Measurements from ENCODE around the gene NCAM1. TPM values are rescaled to one million over a fixed set of nuclear protein-coding genes. Genes with fewer than 3 reads are reported as not detected.
A peak's percentile ranks its signal among the peaks of the same experiment; 100 is the strongest.

NCAM1 gene
- total RNA-seq, 1 experiment from 2014 or later, result 0.22 TPM

DNA sequence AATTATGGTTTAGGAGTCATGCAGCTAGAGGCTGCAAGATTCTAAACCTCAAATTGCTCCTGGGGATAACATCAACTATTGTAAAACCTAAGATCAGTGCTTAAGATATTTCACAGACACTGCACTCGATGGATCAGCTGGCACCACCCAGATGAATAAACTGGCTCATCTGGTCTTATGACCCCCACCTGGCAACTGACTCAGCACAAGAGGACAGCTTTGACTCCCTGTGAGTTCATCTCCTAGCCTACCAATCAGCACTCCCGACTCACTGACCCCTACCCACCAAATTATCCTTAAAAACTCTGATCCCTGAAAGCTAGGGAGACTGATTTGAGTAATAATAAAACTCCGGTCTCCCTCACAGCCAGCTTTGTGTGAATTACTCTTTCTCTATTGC lies 352.4 kb downstream of the NCAM1 start:
- peak overlapping the region; percentile 75 for H2AFZ ChIP-seq (ENCODE audit: low read depth, low read length, poor library complexity, severe bottlenecking)
- no peaks in the 10 kb centered on the region for H3K9me2 ChIP-seq (ENCODE audit: insufficient read depth)
- no peaks in the 10 kb centered on the region for H4K20me1 ChIP-seq (ENCODE audit: insufficient read depth)
- no peak for TF ChIP-seq JUND (IDR thresholded peaks at IDR 0.05)
- TF ChIP-seq, protein P1, sequence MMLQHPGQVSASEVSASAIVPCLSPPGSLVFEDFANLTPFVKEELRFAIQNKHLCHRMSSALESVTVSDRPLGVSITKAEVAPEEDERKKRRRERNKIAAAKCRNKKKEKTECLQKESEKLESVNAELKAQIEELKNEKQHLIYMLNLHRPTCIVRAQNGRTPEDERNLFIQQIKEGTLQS (IDR thresholded peaks at IDR 0.05), result no peak
- no peak for TF ChIP-seq POLR2A (IDR thresholded peaks at IDR 0.05; ENCODE audit: borderline replicate concordance, extremely low read depth, insufficient read depth, insufficient read length)
- intact Hi-C loops (cut with micrococcal nuclease), result loop anchor here (10.0 kb wide), 1 partner anchor 561 kb away; the partner anchor contains the start of gene USP28
- H3K4me2 ChIP-seq (ENCODE audit: low read length), result peak overlapping the region; percentile 89
- H3K27ac ChIP-seq (ENCODE audit: low read depth, low read length), result no peak overlapping the region
- no TSS peak for BruUV-seq (replicated peaks)
- no peaks in the 10 kb centered on the region for H3K9me3 ChIP-seq (ENCODE audit: control insufficient read depth in 1 of 2, insufficient read depth in 1 of 2, low read depth in 1 of 2, low read length in 2 of 2)
- RAD21 ChIA-PET (ENCODE audit: low non-redundant PET in 1 of 2, low total read pairs in 2 of 2, uncharacterized antibody in 2 of 2, unreplicated experiment in 2 of 2), result no interaction called here
- no peaks in the 10 kb centered on the region for H3K79me2 ChIP-seq (ENCODE audit: insufficient read depth, low read length)
- H3K9ac ChIP-seq (ENCODE audit: low read length), result no peak overlapping the region; the same call in 1 of the 2 replicates
- DNase-seq (ENCODE audit: low read depth, low spot score) (no peak), ATAC-seq (no peak)
- POLR2A ChIA-PET, result no interaction called here
- H3K36me3 ChIP-seq (ENCODE audit: control insufficient read depth in 1 of 2, insufficient read depth in 2 of 2, low read length in 2 of 2), result no peaks in the 10 kb centered on the region
- CTCF ChIA-PET, result interaction anchor here (1.0 to 2.3 kb wide), 5 partner anchors 8 to 417 kb away, joined by 3 to 7 read pairs (median 4); no protein-coding TSS in a partner anchor
- peak overlapping the region in 1 of 2 experiments; percentile 82; a peak in 2 of 4 replicates for H3K4me3 ChIP-seq (replicated peaks in 1 of 2; ENCODE audit: low read depth in 1 of 2, low read length in 2 of 2)
- peaks cover 1% of the 10 kb centered on the region; the same call in 1 of the 2 replicates for H3K27me3 ChIP-seq (ENCODE audit: insufficient read depth, low read length)
- H3K4me1 ChIP-seq (ENCODE audit: control insufficient read depth in 1 of 2, insufficient read depth in 2 of 2, low read length in 2 of 2), result peaks cover 8 to 15% of the 10 kb centered on the region in 2 experiments; a peak in 3 of 4 replicates

DNA sequence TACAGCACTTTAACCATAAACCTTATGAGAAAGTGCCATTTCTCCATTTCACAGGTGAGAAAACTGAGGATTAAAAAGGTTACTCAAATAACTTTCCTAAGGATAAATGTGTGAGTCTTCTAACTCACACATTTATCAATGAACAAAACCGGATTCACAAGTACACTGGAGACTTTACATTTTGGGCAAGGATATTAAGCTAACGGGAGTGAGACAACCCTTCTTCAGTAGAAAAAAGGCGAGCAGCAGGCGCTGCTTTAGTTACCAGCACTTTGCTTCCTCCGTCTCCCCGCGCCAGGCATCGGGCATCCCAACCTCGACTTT lies 352.8 kb downstream of the NCAM1 start:
- BruUV-seq (replicated peaks), result no TSS peak
- ATAC-seq (no peak), DNase-seq (ENCODE audit: low read depth, low spot score) (no peak)
- Histone ChIP-seq H4K20me1 (ENCODE audit: insufficient read depth) (no peaks in the 10 kb centered on the region), H3K27ac (ENCODE audit: low read depth, low read length) (no peak overlapping the region), H3K4me3 (replicated peaks in 1 of 2; ENCODE audit: low read depth in 1 of 2, low read length in 2 of 2) (peak overlapping the region; percentile 24 to 82), H3K9me2 (ENCODE audit: insufficient read depth) (no peaks in the 10 kb centered on the region), H3K36me3 (ENCODE audit: control insufficient read depth in 1 of 2, insufficient read depth in 2 of 2, low read length in 2 of 2) (no peaks in the 10 kb centered on the region), H3K9ac (ENCODE audit: low read length) (peak overlapping the region; percentile 78), H3K79me2 (ENCODE audit: insufficient read depth, low read length) (no peaks in the 10 kb centered on the region), H2AFZ (ENCODE audit: low read depth, low read length, poor library complexity, severe bottlenecking) (peak overlapping the region; percentile 75), H3K9me3 (ENCODE audit: control insufficient read depth in 1 of 2, insufficient read depth in 1 of 2, low read depth in 1 of 2, low read length in 2 of 2) (no peaks in the 10 kb centered on the region), H3K4me2 (ENCODE audit: low read length) (peak overlapping the region; percentile 89), H3K4me1 (ENCODE audit: control insufficient read depth in 1 of 2, insufficient read depth in 2 of 2, low read length in 2 of 2) (peaks cover 8 to 15% of the 10 kb centered on the region in 2 experiments; a peak in 3 of 4 replicates), H3K27me3 (ENCODE audit: insufficient read depth, low read length) (no peaks in the 10 kb centered on the region)
- POLR2A ChIA-PET, result no interaction called here
- intact Hi-C loops (cut with micrococcal nuclease), result loop anchor here (10.0 kb wide), 1 partner anchor 561 kb away; the partner anchor contains the start of gene USP28
- RAD21 ChIA-PET (ENCODE audit: low non-redundant PET in 1 of 2, low total read pairs in 2 of 2, uncharacterized antibody in 2 of 2, unreplicated experiment in 2 of 2), result no interaction called here
- TF ChIP-seq POLR2A (IDR thresholded peaks at IDR 0.05; ENCODE audit: borderline replicate concordance, extremely low read depth, insufficient read depth, insufficient read length) (no peak), SIN3A (IDR thresholded peaks at IDR 0.05; ENCODE audit: low read depth) (0 out of 2 replicates have a peak, but pooled peaks have one; percentile 18), ZNF274 (IDR thresholded peaks at IDR 0.05; ENCODE audit: low read depth, low read length) (no peak)
- TF ChIP-seq, protein P2, sequence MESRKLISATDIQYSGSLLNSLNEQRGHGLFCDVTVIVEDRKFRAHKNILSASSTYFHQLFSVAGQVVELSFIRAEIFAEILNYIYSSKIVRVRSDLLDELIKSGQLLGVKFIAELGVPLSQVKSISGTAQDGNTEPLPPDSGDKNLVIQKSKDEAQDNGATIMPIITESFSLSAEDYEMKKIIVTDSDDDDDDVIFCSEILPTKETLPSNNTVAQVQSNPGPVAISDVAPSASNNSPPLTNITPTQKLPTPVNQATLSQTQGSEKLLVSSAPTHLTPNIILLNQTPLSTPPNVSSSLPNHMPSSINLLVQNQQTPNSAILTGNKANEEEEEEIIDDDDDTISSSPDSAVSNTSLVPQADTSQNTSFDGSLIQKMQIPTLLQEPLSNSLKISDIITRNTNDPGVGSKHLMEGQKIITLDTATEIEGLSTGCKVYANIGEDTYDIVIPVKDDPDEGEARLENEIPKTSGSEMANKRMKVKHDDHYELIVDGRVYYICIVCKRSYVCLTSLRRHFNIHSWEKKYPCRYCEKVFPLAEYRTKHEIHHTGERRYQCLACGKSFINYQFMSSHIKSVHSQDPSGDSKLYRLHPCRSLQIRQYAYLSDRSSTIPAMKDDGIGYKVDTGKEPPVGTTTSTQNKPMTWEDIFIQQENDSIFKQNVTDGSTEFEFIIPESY (IDR thresholded peaks at IDR 0.05; ENCODE audit: extremely low read depth, insufficient replicate concordance, low read length), result no peak
- CTCF ChIA-PET, result interaction anchor here (1.0 to 2.3 kb wide), 5 partner anchors 9 to 416 kb away, joined by 4 to 7 read pairs (median 4); no protein-coding TSS in a partner anchor
